Skin epidermis (tissue), 12 donors: ENCODE measurements around the gene KRT8.

Experiments
- H3K27ac ChIP-seq, 21 experiments: fragments of 200-600 bp; sonication (generic) in 11 of 21; one replicate each; pipeline ENCODE4 v1.5.0; 2020; ENCODE audit warnings: mild to moderate bottlenecking in 3 of 21, inconsistent platforms in 2 of 21, moderate library complexity in 2 of 21
- H3K4me3 ChIP-seq, 7 experiments: fragments of 200-600 bp; sonication (generic) in 2 of 7; one replicate each; pipeline ENCODE4 v1.5.0; 2020; ENCODE audit warnings: inconsistent platforms in 2 of 7, mild to moderate bottlenecking in 2 of 7, moderate library complexity in 1 of 7

Gene KRT8

GRCh38 chr12:52904509-52905300 lies at the start of gene KRT8:
TSS of gene KRT8 (minus strand) at chr12:52905076. CDS start at chr12:52904981, 95 bp downstream.
- peak within 1 kb of the TSS in 11 of 21 experiments; percentile 16 to 61 (median 50) for H3K27ac ChIP-seq
- peak within 1 kb of the TSS in 5 of 7 experiments; percentile 14 to 38 (median 32) for H3K4me3 ChIP-seq

GRCh38 chr12:52953181-52953841 lies 48.4 kb upstream of the KRT8 start:
- H3K4me3 ChIP-seq, result no peak overlapping the region
- no peak overlapping the region for H3K27ac ChIP-seq

DNA sequence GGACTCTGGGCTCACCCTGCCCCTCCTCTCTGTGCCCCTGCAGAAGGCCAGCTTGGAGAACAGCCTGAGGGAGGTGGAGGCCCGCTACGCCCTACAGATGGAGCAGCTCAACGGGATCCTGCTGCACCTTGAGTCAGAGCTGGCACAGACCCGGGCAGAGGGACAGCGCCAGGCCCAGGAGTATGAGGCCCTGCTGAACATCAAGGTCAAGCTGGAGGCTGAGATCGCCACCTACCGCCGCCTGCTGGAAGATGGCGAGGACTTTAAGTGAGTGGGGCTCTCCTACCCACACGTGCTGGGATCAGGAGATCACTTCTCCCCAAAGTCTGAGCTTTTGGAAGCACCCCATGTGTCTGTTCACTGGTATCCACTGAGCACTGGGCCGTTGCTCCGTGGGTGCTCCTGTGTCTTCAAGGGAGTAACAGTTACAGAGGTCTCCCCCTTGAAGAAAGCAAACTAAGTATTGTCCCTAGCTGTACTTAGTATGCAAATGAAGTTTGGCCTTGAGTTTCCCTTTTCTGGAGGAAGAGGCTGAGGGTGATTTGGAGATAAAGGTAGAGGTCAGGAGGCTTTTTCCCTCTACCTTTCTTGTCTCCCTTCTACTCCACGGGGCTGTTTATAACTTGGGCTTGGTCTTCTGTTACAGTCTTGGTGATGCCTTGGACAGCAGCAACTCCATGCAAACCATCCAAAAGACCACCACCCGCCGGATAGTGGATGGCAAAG lies 47.4 kb upstream of the KRT8 start:
- no peak overlapping the region for H3K27ac ChIP-seq
- no peak overlapping the region for H3K4me3 ChIP-seq

GRCh38 chr12:52951640-52952039 lies 46.8 kb upstream of the KRT8 start:
- no peak overlapping the region for H3K4me3 ChIP-seq

DNA sequence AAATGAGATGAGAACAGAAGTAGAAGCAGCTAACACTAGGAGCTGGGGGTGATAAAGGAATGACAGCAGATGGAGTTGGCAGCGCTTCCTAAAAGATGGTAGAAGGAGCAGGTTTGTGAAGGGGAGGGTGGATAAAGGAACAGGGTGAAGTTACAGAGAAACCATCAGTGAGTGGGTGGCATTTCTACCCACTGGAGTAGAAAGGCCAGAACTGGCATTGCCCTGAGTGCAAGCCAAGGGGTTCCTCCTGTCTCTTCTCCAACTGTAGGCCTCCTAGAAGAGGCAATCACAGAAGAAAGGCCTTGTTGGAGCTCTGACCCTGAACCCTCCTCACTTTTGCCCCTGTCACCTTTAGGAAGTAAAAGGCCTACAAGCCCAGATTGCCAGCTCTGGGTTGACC lies 46.2 kb upstream of the KRT8 start:
- Histone ChIP-seq H3K4me3 (no peak overlapping the region), H3K27ac (no peak overlapping the region)

More at GRCh38 chr12:52951640-52952039, 46.8 kb upstream of the KRT8 start:
- H3K27ac ChIP-seq, result no peak overlapping the region

DNA sequence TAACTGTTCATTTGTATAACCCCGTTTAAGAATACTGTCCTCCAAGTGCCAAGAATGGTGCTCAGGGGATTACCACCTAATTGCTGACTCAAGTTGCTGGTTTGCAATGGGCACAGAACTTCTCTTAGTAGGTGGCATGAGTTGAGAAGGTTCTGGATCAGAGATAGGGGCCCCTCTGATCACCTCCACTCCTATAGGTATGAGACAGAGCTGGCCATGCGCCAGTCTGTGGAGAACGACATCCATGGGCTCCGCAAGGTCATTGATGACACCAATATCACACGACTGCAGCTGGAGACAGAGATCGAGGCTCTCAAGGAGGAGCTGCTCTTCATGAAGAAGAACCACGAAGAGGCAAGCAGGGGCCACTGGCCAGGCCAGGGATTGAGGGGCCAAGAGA lies 45.7 kb upstream of the KRT8 start:
- no peak overlapping the region for H3K4me3 ChIP-seq
- peak overlapping the region in 1 of 21 experiments; percentile 28 for H3K27ac ChIP-seq

DNA sequence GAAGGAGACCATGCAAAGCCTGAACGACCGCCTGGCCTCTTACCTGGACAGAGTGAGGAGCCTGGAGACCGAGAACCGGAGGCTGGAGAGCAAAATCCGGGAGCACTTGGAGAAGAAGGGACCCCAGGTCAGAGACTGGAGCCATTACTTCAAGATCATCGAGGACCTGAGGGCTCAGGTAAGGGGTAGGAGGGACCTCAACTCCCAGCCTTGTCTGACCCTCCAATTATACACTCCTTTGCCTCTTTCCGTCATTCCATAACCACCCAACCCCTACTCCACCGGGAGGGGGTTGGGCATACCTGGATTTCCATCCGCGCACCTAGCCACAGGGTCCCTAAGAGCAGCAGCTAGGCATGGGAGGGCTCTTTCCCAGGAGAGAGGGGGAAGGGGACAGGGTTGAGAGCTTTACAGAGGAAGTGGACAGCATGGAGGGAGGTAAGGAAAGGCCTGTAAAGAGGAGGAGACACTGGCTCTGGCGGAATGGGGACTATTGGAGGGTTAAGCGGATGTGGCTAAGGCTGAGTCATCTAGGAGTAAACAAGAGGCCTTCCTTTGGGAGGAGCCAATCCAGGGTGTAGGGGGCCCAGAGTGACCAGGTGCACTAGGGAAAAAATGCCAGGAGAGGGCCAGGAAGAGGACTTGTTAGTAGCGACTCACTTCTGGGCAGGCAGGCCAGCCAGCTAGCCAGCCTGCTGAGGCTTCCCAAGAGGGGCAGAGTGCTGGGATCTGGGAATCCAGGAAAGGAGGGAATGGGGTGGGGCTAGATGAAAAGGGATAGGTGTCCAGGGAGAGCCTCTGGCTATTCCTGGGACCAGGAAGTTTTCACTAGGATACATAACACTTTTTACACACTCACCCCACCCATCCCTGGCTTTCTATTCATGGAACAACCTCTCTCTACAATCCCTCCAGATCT lies 44.8 kb upstream of the KRT8 start:
- peak overlapping the region; percentile 26 to 50 (median 31) for H3K4me3 ChIP-seq

GRCh38 chr12:52947738-52948423 lies 43.0 kb upstream of the KRT8 start:
- H3K4me3 ChIP-seq, result no peak overlapping the region
- H3K27ac ChIP-seq, result no peak overlapping the region

More for the DNA sequence above, 44.8 kb upstream of the KRT8 start:
- H3K27ac ChIP-seq, result peak overlapping the region in 8 of 21 experiments; percentile 38 to 78 (median 64)

DNA sequence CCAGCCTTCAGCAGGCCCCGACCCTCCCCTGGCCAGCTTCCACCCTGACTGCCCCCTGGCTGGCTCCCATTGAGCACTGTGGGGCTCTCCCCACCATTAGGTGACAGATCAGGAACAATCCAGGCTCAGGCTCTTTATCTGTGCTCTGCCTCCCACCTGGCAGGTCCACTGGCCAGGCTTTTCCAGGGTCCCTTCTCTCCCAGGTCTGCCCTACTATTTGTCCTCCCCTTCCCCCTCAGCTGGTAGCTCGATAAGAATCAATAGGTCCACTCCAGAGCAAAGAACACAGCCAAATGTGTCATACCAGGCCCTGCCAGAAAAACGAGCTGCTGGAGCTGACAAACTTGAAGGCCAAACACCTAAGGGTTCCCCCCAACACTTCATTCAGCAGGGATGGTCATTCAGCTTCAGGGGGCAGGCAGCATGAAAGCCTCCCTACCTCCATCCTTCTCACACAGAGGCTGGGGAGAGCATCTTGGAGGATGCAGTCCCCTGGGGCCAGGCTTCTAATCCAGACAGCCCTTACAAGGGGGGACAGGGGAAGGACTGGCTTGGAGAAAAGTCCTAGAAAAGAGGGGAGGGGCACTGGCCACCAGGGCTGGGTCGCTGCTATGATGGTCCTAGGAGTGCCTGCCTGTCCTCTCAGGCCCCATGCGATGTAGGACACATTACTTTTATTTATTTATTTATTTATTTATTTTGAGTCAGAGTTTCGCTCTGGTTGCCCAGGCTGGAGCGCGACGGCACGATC lies 42.1 kb upstream of the KRT8 start:
- Histone ChIP-seq H3K4me3 (no peak overlapping the region), H3K27ac (no peak overlapping the region)

DNA sequence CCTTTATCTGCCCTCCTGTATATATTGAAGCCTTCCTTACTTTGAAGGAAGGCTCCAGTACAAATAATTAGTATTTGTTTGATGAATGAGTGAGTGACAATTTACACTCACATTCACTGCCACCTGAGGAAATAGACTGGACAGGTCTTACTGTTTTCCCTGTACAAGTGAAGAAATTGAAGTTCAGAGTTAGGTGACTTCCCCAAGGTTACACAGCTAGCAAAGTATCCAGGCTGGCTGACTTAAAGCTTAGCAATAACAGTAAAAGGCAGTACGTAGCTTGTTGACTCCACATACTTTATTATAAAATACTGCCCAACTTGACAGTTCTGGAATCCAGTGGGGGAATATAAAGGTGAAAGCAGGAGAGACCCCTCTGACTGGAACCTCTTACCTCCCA lies 41.5 kb upstream of the KRT8 start:
- H3K27ac ChIP-seq, result no peak overlapping the region

DNA sequence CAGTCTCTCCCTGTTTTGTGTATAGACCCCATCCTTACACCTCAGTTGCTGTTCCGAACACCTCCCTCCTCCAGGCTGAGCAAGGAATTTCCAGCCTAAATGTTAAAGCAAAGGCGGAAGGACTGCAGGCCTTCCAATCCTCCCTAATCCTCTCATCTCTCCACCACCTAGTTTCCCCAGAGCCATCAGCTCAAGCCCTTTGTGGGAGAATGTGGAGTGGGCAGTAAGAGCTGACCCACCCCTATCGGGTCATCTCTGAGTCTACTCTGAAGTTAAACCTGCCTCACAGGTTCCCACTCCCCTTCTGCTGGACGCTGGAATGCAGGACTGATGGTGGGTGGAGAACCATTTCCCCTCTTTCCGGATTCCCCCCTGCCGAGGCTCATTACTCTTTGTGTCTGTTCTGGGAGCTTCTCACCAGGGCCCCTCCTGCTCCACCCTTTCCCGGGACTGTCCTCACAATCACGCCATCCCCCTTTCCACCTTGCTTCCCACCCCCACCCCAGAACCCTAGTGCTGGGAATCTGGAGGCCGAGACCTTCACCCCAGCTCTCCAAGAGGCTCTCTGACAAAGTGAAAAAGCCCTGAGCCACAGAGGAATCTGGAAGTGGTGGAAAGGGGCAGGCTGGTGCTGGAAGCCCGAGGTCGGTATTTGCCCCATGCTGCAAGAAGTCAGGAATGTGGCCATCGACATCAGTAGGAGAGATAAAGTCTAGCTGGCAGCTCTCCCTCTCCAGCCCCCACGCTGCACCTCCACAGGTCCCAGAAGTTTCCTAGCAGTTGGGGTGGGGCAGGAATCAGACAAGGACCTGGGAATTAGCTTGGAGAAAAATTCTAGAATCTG lies 40.7 kb upstream of the KRT8 start:
- Histone ChIP-seq H3K4me3 (no peak overlapping the region), H3K27ac (no peak overlapping the region)

More for the DNA sequence above, 41.5 kb upstream of the KRT8 start:
- H3K4me3 ChIP-seq, result no peak overlapping the region

DNA sequence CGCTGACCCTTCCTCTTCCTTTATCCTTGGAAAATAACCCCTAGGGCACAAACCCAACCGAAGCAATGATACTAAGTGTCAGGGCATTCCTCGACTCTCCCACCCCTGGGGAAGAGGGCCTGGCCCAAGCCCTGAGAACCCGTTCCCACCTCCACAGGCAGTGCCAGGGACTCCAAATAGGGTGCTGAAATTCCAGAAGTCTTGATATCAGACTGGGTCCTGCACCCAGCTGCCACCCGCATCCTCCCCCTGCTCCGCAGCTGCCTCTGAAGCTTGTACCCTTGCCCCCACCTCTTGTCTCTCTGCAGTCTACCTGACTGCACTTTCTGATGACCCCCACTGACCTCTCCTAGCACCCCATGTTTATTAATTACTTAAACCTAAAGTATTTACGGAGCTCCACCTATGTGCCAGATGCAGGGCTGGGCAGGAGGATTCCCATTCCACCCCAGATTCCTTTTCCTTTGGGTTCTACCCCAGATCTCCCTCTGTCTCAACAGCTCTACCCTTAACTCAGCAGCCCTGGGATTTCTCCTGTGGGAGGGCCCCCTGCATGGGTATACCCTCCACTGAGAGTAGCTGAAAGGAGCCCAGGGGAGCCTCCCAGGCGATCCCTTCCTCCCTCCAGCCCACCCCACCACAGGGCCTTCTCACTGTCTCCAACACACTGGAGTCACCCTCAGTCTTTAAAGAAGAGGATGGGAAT lies 40.0 kb upstream of the KRT8 start:
- H3K27ac ChIP-seq, result no peak overlapping the region
- H3K4me3 ChIP-seq, result no peak overlapping the region

GRCh38 chr12:52942901-52943181 lies 38.0 kb upstream of the KRT8 start:
- H3K4me3 ChIP-seq, result no peak overlapping the region
- no peak overlapping the region for H3K27ac ChIP-seq

GRCh38 chr12:52942066-52942900 lies 37.4 kb upstream of the KRT8 start:
- Histone ChIP-seq H3K27ac (no peak overlapping the region), H3K4me3 (no peak overlapping the region)

DNA sequence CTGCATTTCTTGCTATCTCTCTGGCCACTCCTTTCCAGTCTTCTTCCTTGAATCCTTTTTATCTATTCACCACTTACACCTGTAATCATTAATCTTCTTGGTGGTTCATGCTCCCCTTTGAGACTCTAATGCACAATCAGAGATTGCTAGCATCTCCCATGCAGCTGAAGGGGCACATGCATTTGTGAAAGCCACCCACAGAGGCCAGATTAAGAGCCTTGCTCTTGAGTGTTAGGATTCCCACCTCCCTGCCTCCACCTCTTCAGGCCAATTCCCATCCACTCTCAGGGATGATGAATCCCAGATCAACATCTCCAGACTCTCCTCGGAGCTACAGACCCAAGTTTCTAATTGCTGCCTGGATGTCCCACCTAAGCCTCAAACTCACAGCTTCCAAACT lies 24.7 kb upstream of the KRT8 start:
- no peak overlapping the region for H3K4me3 ChIP-seq
- no peak overlapping the region for H3K27ac ChIP-seq

DNA sequence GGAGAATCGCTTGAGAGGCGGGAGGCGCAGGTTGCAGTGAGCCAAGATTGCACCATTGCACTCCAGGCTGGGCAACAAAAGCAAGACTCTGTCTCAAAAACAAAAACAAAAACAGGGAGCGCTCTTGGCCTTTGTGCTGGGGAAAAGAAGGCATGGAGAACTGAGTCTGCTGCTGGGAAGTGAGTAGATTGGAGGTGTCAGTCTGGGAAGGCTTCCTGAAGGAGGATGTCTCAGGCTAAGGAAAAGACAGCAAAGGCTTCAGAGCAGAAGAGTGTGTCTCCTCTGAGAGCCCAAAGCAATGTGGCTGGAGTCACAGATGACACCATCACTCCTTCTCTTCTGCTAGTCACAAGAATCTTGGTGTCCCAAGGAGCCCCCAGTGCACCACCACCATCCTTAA lies 23.1 kb upstream of the KRT8 start:
- no peak overlapping the region for H3K4me3 ChIP-seq
- H3K27ac ChIP-seq, result no peak overlapping the region
